Measurements from ENCODE around the gene CAPNS1. TPM values are rescaled to one million over a fixed set of nuclear protein-coding genes. Genes with fewer than 3 reads are reported as not detected.

CAPNS1 gene
- total and polyA plus RNA-seq, 2 of the 13 experiments (the other 11 are each of a cell fraction or from before 2014, with no cell fraction given), result 322 to 526 TPM

GRCh38 chr19:36114721-36115452 is 25.0 kb upstream of the CAPNS1 start, which contains the start of gene POLR2I (continued):
- TF ChIP-seq GMEB2 (CRISPR knock-in tag; IDR thresholded peaks at IDR 0.05; ENCODE audit: low read depth), result no peak
- TF ChIP-seq ZFYVE20 (CRISPR knock-in tag; IDR thresholded peaks at IDR 0.05; ENCODE audit: borderline replicate concordance, low read depth), result 0 out of 2 replicates have a peak, but pooled peaks have one; percentile 63
- TF ChIP-seq ZNF792 (CRISPR knock-in tag; IDR thresholded peaks at IDR 0.05), result peak; percentile 95
- TF ChIP-seq KAT8 (CRISPR knock-in tag; IDR thresholded peaks at IDR 0.05), result peak; percentile 92
- TF ChIP-seq ZFP37 (CRISPR knock-in tag; IDR thresholded peaks at IDR 0.05; ENCODE audit: borderline replicate concordance), result no peak; the same call in 1 of the 2 replicates
- TF ChIP-seq ZNF326 (CRISPR knock-in tag; IDR thresholded peaks at IDR 0.05; ENCODE audit: borderline replicate concordance), result no peak
- TF ChIP-seq MIER3 (CRISPR knock-in tag; IDR thresholded peaks at IDR 0.05; ENCODE audit: borderline replicate concordance), result no peak
- peak; percentile 92; the same call in 1 of the 2 replicates for TF ChIP-seq SNAI1 (CRISPR knock-in tag; IDR thresholded peaks at IDR 0.05; ENCODE audit: borderline replicate concordance)
- TF ChIP-seq ZFP82 (CRISPR knock-in tag; IDR thresholded peaks at IDR 0.05; ENCODE audit: borderline replicate concordance), result peak; percentile 23; the same call in 1 of the 2 replicates
- TF ChIP-seq CHD2 (IDR thresholded peaks at IDR 0.05; ENCODE audit: low read depth, low read length), result no peak
- TF ChIP-seq ZNF292 (CRISPR knock-in tag; IDR thresholded peaks at IDR 0.05; ENCODE audit: borderline replicate concordance, low read depth), result no peak
- TF ChIP-seq MAZ (IDR thresholded peaks at IDR 0.05; ENCODE audit: borderline replicate concordance, low read depth, low read length), result peak; percentile 47; the same call in 1 of the 2 replicates
- TF ChIP-seq MAZ (CRISPR knock-in tag; IDR thresholded peaks at IDR 0.05; ENCODE audit: low read depth), result peak; percentile 89
- TF ChIP-seq NFAT5 (CRISPR knock-in tag; IDR thresholded peaks at IDR 0.05), result peak; percentile 96
- no peak for TF ChIP-seq EHMT2 (IDR thresholded peaks at IDR 0.05; ENCODE audit: borderline replicate concordance, low read depth, low read length)
- peak; percentile 86 for TF ChIP-seq ZFP91 (CRISPR knock-in tag; IDR thresholded peaks at IDR 0.05; ENCODE audit: borderline replicate concordance)
- no peak for TF ChIP-seq HMGA1 (CRISPR knock-in tag; conservative IDR thresholded peaks at IDR 0.05)
- TF ChIP-seq ZBTB44 (CRISPR knock-in tag; IDR thresholded peaks at IDR 0.05), result peak; percentile 87; the same call in 1 of the 2 replicates
- TF ChIP-seq MATR3 (CRISPR knock-in tag; IDR thresholded peaks at IDR 0.05), result no peak

Measured in HepG2 (cell line).